Effector memory CD4-positive, alpha-beta T cell (primary cell): ENCODE results near the gene HSPH1.

Experiments used
- DNase-seq, 3 donors: peaks; one replicate each; pipeline ENCODE4 v3.0.0-alpha.2; 2020
- H3K27ac ChIP-seq: 2 replicates; pipeline ENCODE4 v1.7.0; 2013; ENCODE audit warnings: mild to moderate bottlenecking, low read length, moderate library complexity; ENCODE audit not compliant: insufficient read depth, poor library complexity, severe bottlenecking
- H3K27me3 ChIP-seq: replicated peaks from 2 replicates; pipeline ENCODE4 v1.7.0; 2013; ENCODE audit warnings: mild to moderate bottlenecking, low read length; ENCODE audit not compliant: insufficient read depth, control insufficient read depth, poor library complexity, severe bottlenecking
- H3K36me3 ChIP-seq: 2 replicates; pipeline ENCODE4 v1.7.0; 2013; ENCODE audit warnings: mild to moderate bottlenecking, low read length, moderate library complexity; ENCODE audit not compliant: control insufficient read depth, insufficient read depth
- H3K4me1 ChIP-seq: 2 replicates; pipeline ENCODE4 v1.7.0; 2013; ENCODE audit warnings: low read length, mild to moderate bottlenecking; ENCODE audit not compliant: control insufficient read depth, insufficient read depth, poor library complexity, severe bottlenecking
- H3K4me3 ChIP-seq: 2 replicates; pipeline ENCODE4 v1.7.0; 2013; ENCODE audit warnings: low read length, low read depth, mild to moderate bottlenecking; ENCODE audit not compliant: insufficient read depth, poor library complexity, severe bottlenecking
- H3K9me3 ChIP-seq: 2 replicates; pipeline ENCODE4 v1.7.0; 2013; ENCODE audit warnings: mild to moderate bottlenecking, low read length, moderate library complexity; ENCODE audit not compliant: control insufficient read depth

Gene HSPH1

GRCh38 chr13:31199527-31199848 lies 37.8 kb upstream of the HSPH1 start:
- Histone ChIP-seq H3K9me3 (no peaks in the 10 kb centered on the region), H3K4me1 (peaks cover 4% of the 10 kb centered on the region), H3K27ac (peak overlapping the region; percentile 87), H3K4me3 (peak overlapping the region; percentile 83), H3K36me3 (no peaks in the 10 kb centered on the region), H3K27me3 (no peaks in the 10 kb centered on the region)
- DNase-seq = no peak

- peaks cover 4% of the 10 kb centered on the region for H3K4me1 ChIP-seq
- DNase-seq = no peak
- no peaks in the 10 kb centered on the region for H3K36me3 ChIP-seq
- no peaks in the 10 kb centered on the region for H3K27me3 ChIP-seq
- H3K27ac ChIP-seq = no peak overlapping the region
- H3K4me3 ChIP-seq = no peak overlapping the region
- no peaks in the 10 kb centered on the region for H3K9me3 ChIP-seq
Observed at GRCh38 chr13:31198519-31198918, 36.8 kb upstream of the HSPH1 start.

GRCh38 chr13:31196992-31197391 lies 35.3 kb upstream of the HSPH1 start:
- Histone ChIP-seq H3K4me3 (no peak overlapping the region), H3K9me3 (no peaks in the 10 kb centered on the region), H3K27me3 (no peaks in the 10 kb centered on the region), H3K27ac (no peak overlapping the region), H3K4me1 (peaks cover 4% of the 10 kb centered on the region), H3K36me3 (no peaks in the 10 kb centered on the region)
- no peak for DNase-seq

GRCh38 chr13:31195616-31196015 lies 33.9 kb upstream of the HSPH1 start:
- no peak overlapping the region for H3K4me3 ChIP-seq
- no peak overlapping the region for H3K27ac ChIP-seq
- H3K9me3 ChIP-seq = no peaks in the 10 kb centered on the region
- no peaks in the 10 kb centered on the region for H3K27me3 ChIP-seq
- H3K36me3 ChIP-seq = no peaks in the 10 kb centered on the region
- no peak for DNase-seq
- no peaks in the 10 kb centered on the region for H3K4me1 ChIP-seq

GRCh38 chr13:31192306-31192705 lies 30.6 kb upstream of the HSPH1 start:
- Histone ChIP-seq H3K27ac (no peak overlapping the region), H3K4me1 (no peaks in the 10 kb centered on the region), H3K36me3 (no peaks in the 10 kb centered on the region), H3K9me3 (no peaks in the 10 kb centered on the region), H3K4me3 (no peak overlapping the region), H3K27me3 (no peaks in the 10 kb centered on the region)
- DNase-seq = no peak

GRCh38 chr13:31191748-31192147 lies 30.0 kb upstream of the HSPH1 start:
- Histone ChIP-seq H3K4me3 (no peak overlapping the region), H3K27ac (no peak overlapping the region), H3K4me1 (no peaks in the 10 kb centered on the region), H3K36me3 (no peaks in the 10 kb centered on the region), H3K27me3 (no peaks in the 10 kb centered on the region), H3K9me3 (no peaks in the 10 kb centered on the region)
- no peak for DNase-seq

GRCh38 chr13:31184981-31185645 lies 23.4 kb upstream of the HSPH1 start:
- no peak overlapping the region for H3K4me3 ChIP-seq
- H3K36me3 ChIP-seq = no peaks in the 10 kb centered on the region
- no peaks in the 10 kb centered on the region for H3K9me3 ChIP-seq
- H3K4me1 ChIP-seq = no peaks in the 10 kb centered on the region
- H3K27ac ChIP-seq = no peak overlapping the region
- DNase-seq = no peak
- no peaks in the 10 kb centered on the region for H3K27me3 ChIP-seq

GRCh38 chr13:31184451-31184850 lies 22.7 kb upstream of the HSPH1 start:
- DNase-seq = no peak
- Histone ChIP-seq H3K27me3 (no peaks in the 10 kb centered on the region), H3K27ac (no peak overlapping the region), H3K36me3 (no peaks in the 10 kb centered on the region), H3K4me3 (no peak overlapping the region), H3K4me1 (no peaks in the 10 kb centered on the region), H3K9me3 (no peaks in the 10 kb centered on the region)

GRCh38 chr13:31182987-31183386 lies 21.3 kb upstream of the HSPH1 start:
- H3K4me3 ChIP-seq = no peak overlapping the region
- H3K9me3 ChIP-seq = no peaks in the 10 kb centered on the region
- no peak for DNase-seq
- no peak overlapping the region for H3K27ac ChIP-seq
- no peaks in the 10 kb centered on the region for H3K36me3 ChIP-seq
- no peaks in the 10 kb centered on the region for H3K4me1 ChIP-seq
- no peaks in the 10 kb centered on the region for H3K27me3 ChIP-seq

GRCh38 chr13:31179754-31180153 lies 18.1 kb upstream of the HSPH1 start:
- H3K4me3 ChIP-seq = no peak overlapping the region
- H3K4me1 ChIP-seq = no peaks in the 10 kb centered on the region

More at GRCh38 chr13:31179754-31180153, 18.1 kb upstream of the HSPH1 start:
- Histone ChIP-seq H3K27ac (no peak overlapping the region), H3K9me3 (no peaks in the 10 kb centered on the region), H3K27me3 (no peaks in the 10 kb centered on the region), H3K36me3 (no peaks in the 10 kb centered on the region)
- no peak for DNase-seq
